Gastroesophageal sphincter (tissue), 3 donors: Measurements from ENCODE around the gene HS6ST2.

Experiments used
- EP300 ChIP-seq: sonication (generic); formaldehyde crosslinking; IDR thresholded peaks from one replicate; pipeline ENCODE4 v1.6.1; 2017; ENCODE audit warnings: antibody characterized with exemption, mild to moderate bottlenecking
- POLR2A ChIP-seq, 2 donors: fragments of 450-650 bp; IDR thresholded peaks; one replicate each; pipeline ENCODE4 v1.6.1; 2017; ENCODE audit warnings: antibody characterized with exemption in 2 of 2, mild to moderate bottlenecking in 2 of 2, moderate library complexity in 1 of 2
- POLR2AphosphoS5 ChIP-seq: sonication (generic); formaldehyde crosslinking; IDR thresholded peaks from one replicate; pipeline ENCODE4 v1.6.1; 2017; ENCODE audit warnings: antibody characterized with exemption
- TF ChIP-seq, protein P1 (sequence below), 4 experiments: fragments of 200-600 bp in 2 of 4; fragments of 450-650 bp in 2 of 4; sonication (generic) in 1 of 4; IDR thresholded peaks; one replicate each; pipeline ENCODE4 v1.5.1; 2017 to 2019; ENCODE audit warnings: antibody characterized with exemption in 4 of 4, mild to moderate bottlenecking in 2 of 4, moderate library complexity in 2 of 4

DNA sequence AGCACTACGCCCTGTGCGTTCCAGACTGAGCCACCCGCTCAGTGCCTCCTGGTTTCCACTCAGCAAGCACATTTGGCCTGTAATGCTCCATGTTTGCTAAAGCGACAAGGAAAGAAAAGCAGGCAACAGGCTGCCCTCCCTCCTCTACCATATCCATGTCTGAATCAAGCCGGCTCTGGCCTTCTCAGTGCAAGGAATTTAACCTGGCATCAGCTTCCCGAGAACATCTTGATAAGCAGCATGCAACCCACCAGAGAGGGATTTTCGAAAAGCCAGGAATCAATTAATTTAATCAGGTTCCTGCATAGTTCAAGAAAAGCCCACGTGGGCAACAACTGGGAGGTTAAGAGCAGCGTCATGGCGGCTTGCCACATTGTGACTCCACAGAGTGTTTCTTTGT is 228.2 kb downstream of the HS6ST2 start:
- TF ChIP-seq, protein P1, sequence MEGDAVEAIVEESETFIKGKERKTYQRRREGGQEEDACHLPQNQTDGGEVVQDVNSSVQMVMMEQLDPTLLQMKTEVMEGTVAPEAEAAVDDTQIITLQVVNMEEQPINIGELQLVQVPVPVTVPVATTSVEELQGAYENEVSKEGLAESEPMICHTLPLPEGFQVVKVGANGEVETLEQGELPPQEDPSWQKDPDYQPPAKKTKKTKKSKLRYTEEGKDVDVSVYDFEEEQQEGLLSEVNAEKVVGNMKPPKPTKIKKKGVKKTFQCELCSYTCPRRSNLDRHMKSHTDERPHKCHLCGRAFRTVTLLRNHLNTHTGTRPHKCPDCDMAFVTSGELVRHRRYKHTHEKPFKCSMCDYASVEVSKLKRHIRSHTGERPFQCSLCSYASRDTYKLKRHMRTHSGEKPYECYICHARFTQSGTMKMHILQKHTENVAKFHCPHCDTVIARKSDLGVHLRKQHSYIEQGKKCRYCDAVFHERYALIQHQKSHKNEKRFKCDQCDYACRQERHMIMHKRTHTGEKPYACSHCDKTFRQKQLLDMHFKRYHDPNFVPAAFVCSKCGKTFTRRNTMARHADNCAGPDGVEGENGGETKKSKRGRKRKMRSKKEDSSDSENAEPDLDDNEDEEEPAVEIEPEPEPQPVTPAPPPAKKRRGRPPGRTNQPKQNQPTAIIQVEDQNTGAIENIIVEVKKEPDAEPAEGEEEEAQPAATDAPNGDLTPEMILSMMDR (IDR thresholded peaks at IDR 0.05) = no peak
- TF ChIP-seq POLR2AphosphoS5 = no peak
- TF ChIP-seq POLR2A (IDR thresholded peaks at IDR 0.05) = no peak
- no peak for TF ChIP-seq EP300
